Panc1 (cell line): ENCODE data around the gene DNAJC5G. TPM values are rescaled to one million over a fixed set of nuclear protein-coding genes. Genes with fewer than 3 reads are reported as not detected.

Experiments
- ATAC-seq: fragments of 200-7000 bp; cut with Tn5 transposase; 2 replicates; pipeline ENCODE4 v1.9.1; 2020; ENCODE audit warnings: mild to moderate bottlenecking, moderate library complexity
- BruUV-seq: library from RNA; stranded (reverse); fragments of 400-500 nt; replicated peaks from 2 replicates; lab custom pipeline; 2021; lab: Mats Ljungman, UMichigan
- CTCF ChIA-PET: fragments of 300-600 bp; sonication (Branson Sonifier 250); formaldehyde crosslinking; loops from one replicate; lab custom pipeline; 2022; ENCODE audit warnings: antibody characterized with exemption; lab: Charles Lee
- POLR2A ChIA-PET: fragments of 300-600 bp; sonication (Branson Sonifier 250); formaldehyde crosslinking; loops from one replicate; lab custom pipeline; 2022; ENCODE audit warnings: antibody characterized with exemption; lab: Charles Lee
- DNase-seq: peaks from one replicate; pipeline ENCODE4 v3.0.0-alpha.2; 2010; ENCODE audit warnings: low read depth, low spot score
- H3K27ac ChIP-seq: 2 replicates; pipeline ENCODE4 v1.5.1; 2011; ENCODE audit warnings: mild to moderate bottlenecking, low read length, inconsistent platforms
- H3K27me3 ChIP-seq: fragments of 200-500 bp; sonication (Bioruptor generic); 2 replicates; pipeline ENCODE4 v1.6.0; 2014; ENCODE audit warnings: low read length, inconsistent platforms; ENCODE audit not compliant: control insufficient read depth, insufficient read depth
- H3K36me3 ChIP-seq: fragments of 200-500 bp; sonication (Bioruptor generic); 2 replicates; pipeline ENCODE4 v1.5.1; 2014; ENCODE audit warnings: inconsistent platforms, mild to moderate bottlenecking, low read length, moderate library complexity; ENCODE audit not compliant: control insufficient read depth, insufficient read depth
- H3K4me1 ChIP-seq: 2 replicates; pipeline ENCODE4 v1.5.1; 2011; ENCODE audit warnings: inconsistent platforms, mild to moderate bottlenecking, low read length, moderate library complexity; ENCODE audit not compliant: control insufficient read depth, insufficient read depth
- H3K4me3 ChIP-seq, 2 experiments: 2 replicates each; pipeline ENCODE4 v1.5.1; 2011 to 2012; ENCODE audit warnings: low read depth in 2 of 2, low read length in 2 of 2, mild to moderate bottlenecking in 2 of 2, inconsistent platforms in 1 of 2, moderate library complexity in 1 of 2
- H3K9me3 ChIP-seq: fragments of 200-500 bp; sonication (Bioruptor generic); 2 replicates; pipeline ENCODE4 v1.5.1; 2014; ENCODE audit warnings: low read depth, mild to moderate bottlenecking, inconsistent platforms, low read length, moderate library complexity; ENCODE audit not compliant: control insufficient read depth, insufficient read depth
- CTCF ChIP-seq: fragments of 450-650 bp; IDR thresholded peaks from 2 replicates; pipeline ENCODE4 v1.5.1; 2017; ENCODE audit warnings: mild to moderate bottlenecking
- POLR2AphosphoS5 ChIP-seq: IDR thresholded peaks from 2 replicates; pipeline ENCODE4 v1.6.1; 2012; ENCODE audit warnings: mild to moderate bottlenecking, low read depth, low read length, moderate library complexity
- REST ChIP-seq, 2 experiments: IDR thresholded peaks; 2 replicates each; pipeline ENCODE4 v1.6.1; 2011 to 2012; ENCODE audit warnings: low read depth in 2 of 2, control low read depth in 1 of 2, low read length in 1 of 2, mild to moderate bottlenecking in 1 of 2, moderate library complexity in 1 of 2; ENCODE audit not compliant: insufficient read depth in 1 of 2
- SIN3A ChIP-seq: IDR thresholded peaks from 2 replicates; pipeline ENCODE4 v1.6.1; 2012; ENCODE audit warnings: low read depth, mild to moderate bottlenecking, low read length, moderate library complexity, borderline replicate concordance; ENCODE audit not compliant: insufficient read depth
- TCF7L2 ChIP-seq: IDR thresholded peaks from 2 replicates; pipeline ENCODE4 v1.6.1; 2011; ENCODE audit warnings: mild to moderate bottlenecking, low read depth, low read length, inconsistent platforms
- in situ Hi-C: cut with HindIII; loops from 2 replicates; pipeline ENCODE4 v1.10.0; 2016; ENCODE audit warnings: low sequenced_read_pairs, low pct_unique_long_range_greater_than_20kb
- intact Hi-C: fragments of 100-400 bp; cut with micrococcal nuclease; formaldehyde crosslinking; loops from one replicate; pipeline ENCODE4 v1.10.0; 2022; ENCODE audit not compliant: unreplicated experiment
- total RNA-seq: library from RNA; stranded (reverse); gene quantifications from one replicate; pipeline ENCODE4 v1.2.1, GENCODE V29; 2021; ENCODE audit not compliant: unreplicated experiment

DNAJC5G gene
- total RNA-seq, 1 experiment from 2014 or later, result not detected

DNA sequence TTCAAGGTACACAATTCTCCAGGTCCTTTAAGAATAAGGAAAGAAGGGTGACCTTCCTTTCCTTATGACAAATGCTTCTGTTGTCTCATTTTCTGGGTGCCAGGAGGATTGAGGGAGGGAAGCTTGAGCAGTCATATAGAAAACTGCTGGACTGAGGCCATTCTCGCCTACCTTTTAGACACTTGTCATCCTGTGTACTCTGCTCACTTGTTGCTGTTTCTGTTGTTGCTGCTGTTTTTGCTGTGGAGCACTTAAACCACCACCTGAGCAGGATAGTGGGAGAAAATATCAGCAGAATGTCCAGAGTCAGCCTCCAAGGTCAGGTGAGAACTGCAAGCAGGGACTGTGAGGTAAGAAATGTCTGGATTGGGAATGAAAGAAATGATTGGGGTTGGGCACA lies 2.8 kb downstream of the DNAJC5G start:
- intact Hi-C loops, result no loop called here
- ATAC-seq, result no peak
- BruUV-seq, result no TSS peak

GRCh38 chr2:27280826-27281225 lies 5.6 kb downstream of the DNAJC5G start:
- no TSS peak for BruUV-seq
- no peak for ATAC-seq
- no peaks in the 10 kb centered on the region for H3K27me3 ChIP-seq
- no peaks in the 10 kb centered on the region for H3K36me3 ChIP-seq
- H3K9me3 ChIP-seq, result no peaks in the 10 kb centered on the region
- in situ Hi-C loops, result no loop called here
- H3K4me3 ChIP-seq, result no peak overlapping the region
- intact Hi-C loops, result loop anchor here (5.0 kb wide), 1 partner anchor 184 kb away; no protein-coding TSS in a partner anchor
- POLR2A ChIA-PET, result interaction anchor here (0.7 kb wide), 1 partner anchor 37 kb away, joined by 3 read pairs; no protein-coding TSS in a partner anchor
- DNase-seq, result no peak
- CTCF ChIA-PET, result interaction anchor here (0.6 kb wide), 1 partner anchor 143 kb away, joined by 5 read pairs; no protein-coding TSS in a partner anchor
- H3K4me1 ChIP-seq, result peaks cover 16% of the 10 kb centered on the region
- TF ChIP-seq SIN3A (no peak), POLR2AphosphoS5 (no peak), REST (IDR thresholded peaks at IDR 0.05; ENCODE audit: insufficient read depth in 1 of 2, low read depth in 2 of 2, low read length in 1 of 2) (no peak), TCF7L2 (no peak), CTCF (no peak)
- H3K27ac ChIP-seq, result no peak overlapping the region

More for the DNA sequence above, 2.8 kb downstream of the DNAJC5G start:
- ChIA-PET POLR2A (interaction anchor here (0.6 kb wide), 1 partner anchor 165 kb away, joined by 4 read pairs; no protein-coding TSS in a partner anchor), CTCF (interaction anchor here (0.6 kb wide), 1 partner anchor 98 kb away, joined by 4 read pairs; no protein-coding TSS in a partner anchor)
- H3K4me3 ChIP-seq, result no peak overlapping the region
- H3K36me3 ChIP-seq, result no peaks in the 10 kb centered on the region
- TF ChIP-seq REST (IDR thresholded peaks at IDR 0.05; ENCODE audit: insufficient read depth in 1 of 2, low read depth in 2 of 2, low read length in 1 of 2), result no peak
- no peak for TF ChIP-seq SIN3A
- no peak for TF ChIP-seq CTCF
- no peak for TF ChIP-seq TCF7L2
- no peak for TF ChIP-seq POLR2AphosphoS5
- peaks cover 12% of the 10 kb centered on the region for H3K4me1 ChIP-seq
- in situ Hi-C loops, result no loop called here
- DNase-seq, result no peak
- no peak overlapping the region for H3K27ac ChIP-seq
- no peaks in the 10 kb centered on the region for H3K27me3 ChIP-seq
- no peaks in the 10 kb centered on the region for H3K9me3 ChIP-seq
